GM23338 (cell line): ENCODE data around the gene CLSTN1. TPM values are rescaled to one million over a fixed set of nuclear protein-coding genes. Genes with fewer than 3 reads are reported as not detected.

Source experiments
- ATAC-seq: fragments of 200-7000 bp; cut with Tn5 transposase; 3 replicates; pipeline ENCODE4 v1.9.1; 2020
- DNase-seq: peaks from one replicate; pipeline ENCODE4 v3.0.0-alpha.2; 2015; ENCODE audit warnings: low spot score
- H2AFZ ChIP-seq: fragments of 200-600 bp; sonication (generic); 2 replicates; pipeline ENCODE4 v1.8.0; 2016; ENCODE audit warnings: antibody characterized with exemption, mild to moderate bottlenecking, moderate library complexity
- H3F3A ChIP-seq: fragments of 200-600 bp; sonication (generic); replicated peaks from 2 replicates; pipeline ENCODE4 v1.8.0; 2017; ENCODE audit warnings: antibody characterized with exemption, mixed run types, low read depth
- H3K27ac ChIP-seq: fragments of 200-600 bp; sonication (generic); 2 replicates; pipeline ENCODE4 v1.6.1; 2016; ENCODE audit warnings: low read depth
- H3K27me3 ChIP-seq: fragments of 200-600 bp; sonication (generic); 2 replicates; pipeline ENCODE4 v1.8.0; 2016; ENCODE audit warnings: mild to moderate bottlenecking, mixed run types, moderate library complexity; ENCODE audit not compliant: insufficient read depth
- H3K36me3 ChIP-seq: fragments of 200-600 bp; sonication (generic); 2 replicates; pipeline ENCODE4 v1.8.0; 2016; ENCODE audit warnings: mild to moderate bottlenecking; ENCODE audit not compliant: insufficient read depth
- H3K4me1 ChIP-seq: fragments of 200-600 bp; sonication (generic); 2 replicates; pipeline ENCODE4 v1.8.0; 2016; ENCODE audit warnings: mild to moderate bottlenecking, moderate library complexity; ENCODE audit not compliant: insufficient read depth
- H3K4me2 ChIP-seq: fragments of 200-600 bp; sonication (generic); 2 replicates; pipeline ENCODE4 v1.7.1; 2017; ENCODE audit warnings: mixed run types
- H3K4me3 ChIP-seq: fragments of 200-600 bp; sonication (generic); 2 replicates; pipeline ENCODE4 v1.6.1; 2016; ENCODE audit warnings: mixed run types
- H3K79me2 ChIP-seq: fragments of 200-600 bp; sonication (generic); replicated peaks from 2 replicates; pipeline ENCODE4 v1.8.0; 2017; ENCODE audit warnings: mild to moderate bottlenecking; ENCODE audit not compliant: insufficient read depth
- H3K9me2 ChIP-seq: fragments of 200-600 bp; sonication (generic); 2 replicates; pipeline ENCODE4 v1.8.0; 2017; ENCODE audit not compliant: insufficient read depth
- H4K20me1 ChIP-seq: fragments of 200-600 bp; sonication (generic); replicated peaks from 2 replicates; pipeline ENCODE4 v1.8.0; 2017; ENCODE audit warnings: mild to moderate bottlenecking; ENCODE audit not compliant: insufficient read depth
- H3K27ac Mint-ChIP-seq: 2 replicates; pipeline ENCODE4 v1.8.0; 2020; ENCODE audit warnings: inconsistent platforms, mild to moderate bottlenecking, moderate library complexity, mixed read lengths
- H3K27me3 Mint-ChIP-seq: 3 replicates; pipeline ENCODE4 v1.8.0; 2022; ENCODE audit warnings: low read depth, mild to moderate bottlenecking, moderate library complexity, mixed read lengths, inconsistent platforms; ENCODE audit not compliant: insufficient read depth, poor library complexity
- H3K36me3 Mint-ChIP-seq: 3 replicates; pipeline ENCODE4 v1.8.0; 2021; ENCODE audit warnings: low read depth, mild to moderate bottlenecking, inconsistent platforms, moderate library complexity, mixed read lengths
- H3K4me1 Mint-ChIP-seq: 3 replicates; pipeline ENCODE4 v1.8.0; 2020; ENCODE audit warnings: mild to moderate bottlenecking, inconsistent platforms, mixed read lengths
- H3K4me3 Mint-ChIP-seq: 3 replicates; pipeline ENCODE4 v1.8.0; 2021; ENCODE audit warnings: moderate library complexity, mild to moderate bottlenecking, inconsistent platforms, mixed read lengths
- H3K9me3 Mint-ChIP-seq: 3 replicates; pipeline ENCODE4 v1.8.0; 2020; ENCODE audit warnings: moderate library complexity, mild to moderate bottlenecking, inconsistent platforms, mixed read lengths
- CREB1 ChIP-seq: fragments of 250-450 bp; sonication (Bioruptor Pico); IDR thresholded peaks from 2 replicates; pipeline ENCODE4 v1.5.0; 2020; ENCODE audit warnings: low read depth, mild to moderate bottlenecking, moderate library complexity
- ETS1 ChIP-seq: IDR thresholded peaks from 2 replicates; pipeline ENCODE4 v1.6.1; 2016; ENCODE audit warnings: antibody characterized with exemption
- EZH2phosphoT487 ChIP-seq: fragments of 200-600 bp; sonication (generic); IDR thresholded peaks from one replicate; pipeline ENCODE4 v1.8.1; 2018; ENCODE audit warnings: antibody characterized with exemption; ENCODE audit not compliant: unreplicated experiment
- JUNB ChIP-seq: IDR thresholded peaks from one replicate; pipeline ENCODE4 v1.6.1; 2016; ENCODE audit warnings: antibody characterized with exemption; ENCODE audit not compliant: unreplicated experiment
- REST ChIP-seq: IDR thresholded peaks from one replicate; pipeline ENCODE4 v1.6.1; 2018; ENCODE audit warnings: antibody characterized with exemption; ENCODE audit not compliant: unreplicated experiment
- ZNF331 ChIP-seq: fragments of 250-450 bp; sonication (Bioruptor Pico); IDR thresholded peaks from 2 replicates; pipeline ENCODE4 v1.5.0; 2020; ENCODE audit warnings: low read depth, mild to moderate bottlenecking, moderate library complexity
- ZNF462 ChIP-seq: fragments of 250-450 bp; sonication (Bioruptor Pico); IDR thresholded peaks from 2 replicates; pipeline ENCODE4 v1.5.0; 2020; ENCODE audit warnings: mild to moderate bottlenecking, moderate library complexity
- polyA plus RNA-seq: library from polyadenylated mRNA; unstranded; fragments of >200 nt; fragmentation: Nextera tagmentation; extraction: Ambion mirVana; gene quantifications from 2 replicates; pipeline ENCODE4 v1.2.1, GENCODE V29; 2016
- total RNA-seq: library from RNA; depleted of rRNA; stranded (reverse); fragments of >200 nt; shearing (Covaris generic); gene quantifications from 2 replicates; pipeline ENCODE4 v1.2.3, GENCODE V29; 2014

The CLSTN1 gene
- total and polyA plus RNA-seq, 2 experiments from 2014 or later, result 38.5 to 66.2 TPM

- no peak overlapping the region for H3K27ac ChIP-seq
- H3K27me3 ChIP-seq, result no peaks in the 10 kb centered on the region
- peaks cover 73% of the 10 kb centered on the region for H3K36me3 Mint-ChIP-seq
- H3K4me1 ChIP-seq, result no peaks in the 10 kb centered on the region
- TF ChIP-seq CREB1 (CRISPR knock-in tag) (no peak), ETS1 (no peak), ZNF462 (CRISPR knock-in tag) (no peak), JUNB (no peak), REST (no peak), ZNF331 (CRISPR knock-in tag) (no peak), EZH2phosphoT487 (no peak)
- H3K9me2 ChIP-seq, result no peaks in the 10 kb centered on the region
- H3K4me2 ChIP-seq, result no peak overlapping the region
- no peaks in the 10 kb centered on the region for H3K79me2 ChIP-seq
- H3K27me3 Mint-ChIP-seq, result peaks cover 23% of the 10 kb centered on the region
- peaks cover 5% of the 10 kb centered on the region; the same call in 1 of the 2 replicates for H3F3A ChIP-seq
- ATAC-seq, result no peak
- H4K20me1 ChIP-seq, result no peaks in the 10 kb centered on the region; the same call in 1 of the 2 replicates
- H3K9me3 Mint-ChIP-seq, result peaks cover 6% of the 10 kb centered on the region; the same call in 1 of the 3 replicates
- H3K4me3 ChIP-seq, result no peak overlapping the region
- H3K36me3 ChIP-seq, result peaks cover 32% of the 10 kb centered on the region
- no peak for DNase-seq
- no peak overlapping the region for H3K27ac Mint-ChIP-seq
- H3K4me1 Mint-ChIP-seq, result no peaks in the 10 kb centered on the region; the same call in 2 of the 3 replicates
- no peak overlapping the region for H3K4me3 Mint-ChIP-seq
- no peak overlapping the region for H2AFZ ChIP-seq
These were observed 93.5 kb downstream of the CLSTN1 start for GRCh38 chr1:9730096-9730901.
